ENCODE data around the gene TMEM82. TPM values are rescaled to one million over a fixed set of nuclear protein-coding genes. Genes with fewer than 3 reads are reported as not detected.

Gene TMEM82
- not detected in 2 replicates for total RNA-seq (2014; rRNA removed; shearing (Covaris generic))
- polyA plus RNA-seq (2016; fragmentation: Nextera tagmentation; extraction: Ambion mirVana) = 0.42 TPM in 1 of 2 replicates, not detected in the other
- long read RNA-seq = 0 reads

GRCh38 chr1:15742339-15742801 lies at the start of gene TMEM82:
Gene TMEM82 (plus strand): TSS chr1:15742499. CDS start chr1:15742560, 61 bp downstream.
- DNase-seq (ENCODE audit: low spot score) = peak; percentile 57

More at GRCh38 chr1:15742339-15742801, at the start of gene TMEM82:
- H3K27ac Mint-ChIP-seq = no peak within 1 kb of the TSS; the same call in 1 of the 2 replicates
- TF ChIP-seq EZH2phosphoT487 (IDR thresholded peaks at IDR 0.05; ENCODE audit: unreplicated experiment) (no peak), STAT1 (IDR thresholded peaks at IDR 0.05; ENCODE audit: unreplicated experiment) (no peak), CREB1 (CRISPR knock-in tag; IDR thresholded peaks at IDR 0.05; ENCODE audit: low read depth) (no peak), ZNF331 (CRISPR knock-in tag; IDR thresholded peaks at IDR 0.05; ENCODE audit: low read depth) (no peak), NANOG (IDR thresholded peaks at IDR 0.05; ENCODE audit: borderline replicate concordance) (no peak), JUNB (IDR thresholded peaks at IDR 0.05; ENCODE audit: unreplicated experiment) (no peak), ZNF114 (CRISPR knock-in tag; IDR thresholded peaks at IDR 0.05) (no peak), POLR2AphosphoS5 (IDR thresholded peaks at IDR 0.05; ENCODE audit: low read depth) (no peak), REST (IDR thresholded peaks at IDR 0.05; ENCODE audit: unreplicated experiment) (no peak), EZH2 (IDR thresholded peaks at IDR 0.05; ENCODE audit: low read depth, unreplicated experiment) (no peak)
- TF ChIP-seq, protein P1, sequence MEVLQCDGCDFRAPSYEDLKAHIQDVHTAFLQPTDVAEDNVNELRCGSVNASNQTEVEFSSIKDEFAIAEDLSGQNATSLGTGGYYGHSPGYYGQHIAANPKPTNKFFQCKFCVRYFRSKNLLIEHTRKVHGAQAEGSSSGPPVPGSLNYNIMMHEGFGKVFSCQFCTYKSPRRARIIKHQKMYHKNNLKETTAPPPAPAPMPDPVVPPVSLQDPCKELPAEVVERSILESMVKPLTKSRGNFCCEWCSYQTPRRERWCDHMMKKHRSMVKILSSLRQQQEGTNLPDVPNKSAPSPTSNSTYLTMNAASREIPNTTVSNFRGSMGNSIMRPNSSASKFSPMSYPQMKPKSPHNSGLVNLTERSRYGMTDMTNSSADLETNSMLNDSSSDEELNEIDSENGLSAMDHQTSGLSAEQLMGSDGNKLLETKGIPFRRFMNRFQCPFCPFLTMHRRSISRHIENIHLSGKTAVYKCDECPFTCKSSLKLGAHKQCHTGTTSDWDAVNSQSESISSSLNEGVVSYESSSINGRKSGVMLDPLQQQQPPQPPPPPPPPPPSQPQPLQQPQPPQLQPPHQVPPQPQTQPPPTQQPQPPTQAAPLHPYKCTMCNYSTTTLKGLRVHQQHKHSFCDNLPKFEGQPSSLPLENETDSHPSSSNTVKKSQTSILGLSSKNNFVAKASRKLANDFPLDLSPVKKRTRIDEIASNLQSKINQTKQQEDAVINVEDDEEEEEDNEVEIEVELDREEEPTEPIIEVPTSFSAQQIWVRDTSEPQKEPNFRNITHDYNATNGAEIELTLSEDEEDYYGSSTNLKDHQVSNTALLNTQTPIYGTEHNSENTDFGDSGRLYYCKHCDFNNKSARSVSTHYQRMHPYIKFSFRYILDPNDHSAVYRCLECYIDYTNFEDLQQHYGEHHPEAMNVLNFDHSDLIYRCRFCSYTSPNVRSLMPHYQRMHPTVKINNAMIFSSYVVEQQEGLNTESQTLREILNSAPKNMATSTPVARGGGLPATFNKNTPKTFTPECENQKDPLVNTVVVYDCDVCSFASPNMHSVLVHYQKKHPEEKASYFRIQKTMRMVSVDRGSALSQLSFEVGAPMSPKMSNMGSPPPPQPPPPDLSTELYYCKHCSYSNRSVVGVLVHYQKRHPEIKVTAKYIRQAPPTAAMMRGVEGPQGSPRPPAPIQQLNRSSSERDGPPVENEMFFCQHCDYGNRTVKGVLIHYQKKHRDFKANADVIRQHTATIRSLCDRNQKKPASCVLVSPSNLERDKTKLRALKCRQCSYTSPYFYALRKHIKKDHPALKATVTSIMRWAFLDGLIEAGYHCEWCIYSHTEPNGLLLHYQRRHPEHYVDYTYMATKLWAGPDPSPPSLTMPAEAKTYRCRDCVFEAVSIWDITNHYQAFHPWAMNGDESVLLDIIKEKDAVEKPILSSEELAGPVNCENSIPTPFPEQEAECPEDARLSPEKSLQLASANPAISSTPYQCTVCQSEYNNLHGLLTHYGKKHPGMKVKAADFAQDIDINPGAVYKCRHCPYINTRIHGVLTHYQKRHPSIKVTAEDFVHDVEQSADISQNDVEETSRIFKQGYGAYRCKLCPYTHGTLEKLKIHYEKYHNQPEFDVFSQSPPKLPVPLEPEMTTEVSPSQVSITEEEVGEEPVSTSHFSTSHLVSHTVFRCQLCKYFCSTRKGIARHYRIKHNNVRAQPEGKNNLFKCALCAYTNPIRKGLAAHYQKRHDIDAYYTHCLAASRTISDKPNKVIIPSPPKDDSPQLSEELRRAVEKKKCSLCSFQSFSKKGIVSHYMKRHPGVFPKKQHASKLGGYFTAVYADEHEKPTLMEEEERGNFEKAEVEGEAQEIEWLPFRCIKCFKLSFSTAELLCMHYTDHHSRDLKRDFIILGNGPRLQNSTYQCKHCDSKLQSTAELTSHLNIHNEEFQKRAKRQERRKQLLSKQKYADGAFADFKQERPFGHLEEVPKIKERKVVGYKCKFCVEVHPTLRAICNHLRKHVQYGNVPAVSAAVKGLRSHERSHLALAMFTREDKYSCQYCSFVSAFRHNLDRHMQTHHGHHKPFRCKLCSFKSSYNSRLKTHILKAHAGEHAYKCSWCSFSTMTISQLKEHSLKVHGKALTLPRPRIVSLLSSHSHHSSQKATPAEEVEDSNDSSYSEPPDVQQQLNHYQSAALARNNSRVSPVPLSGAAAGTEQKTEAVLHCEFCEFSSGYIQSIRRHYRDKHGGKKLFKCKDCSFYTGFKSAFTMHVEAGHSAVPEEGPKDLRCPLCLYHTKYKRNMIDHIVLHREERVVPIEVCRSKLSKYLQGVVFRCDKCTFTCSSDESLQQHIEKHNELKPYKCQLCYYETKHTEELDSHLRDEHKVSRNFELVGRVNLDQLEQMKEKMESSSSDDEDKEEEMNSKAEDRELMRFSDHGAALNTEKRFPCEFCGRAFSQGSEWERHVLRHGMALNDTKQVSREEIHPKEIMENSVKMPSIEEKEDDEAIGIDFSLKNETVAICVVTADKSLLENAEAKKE (CRISPR knock-in tag; IDR thresholded peaks at IDR 0.05) = no peak
- TF ChIP-seq, protein P2, sequence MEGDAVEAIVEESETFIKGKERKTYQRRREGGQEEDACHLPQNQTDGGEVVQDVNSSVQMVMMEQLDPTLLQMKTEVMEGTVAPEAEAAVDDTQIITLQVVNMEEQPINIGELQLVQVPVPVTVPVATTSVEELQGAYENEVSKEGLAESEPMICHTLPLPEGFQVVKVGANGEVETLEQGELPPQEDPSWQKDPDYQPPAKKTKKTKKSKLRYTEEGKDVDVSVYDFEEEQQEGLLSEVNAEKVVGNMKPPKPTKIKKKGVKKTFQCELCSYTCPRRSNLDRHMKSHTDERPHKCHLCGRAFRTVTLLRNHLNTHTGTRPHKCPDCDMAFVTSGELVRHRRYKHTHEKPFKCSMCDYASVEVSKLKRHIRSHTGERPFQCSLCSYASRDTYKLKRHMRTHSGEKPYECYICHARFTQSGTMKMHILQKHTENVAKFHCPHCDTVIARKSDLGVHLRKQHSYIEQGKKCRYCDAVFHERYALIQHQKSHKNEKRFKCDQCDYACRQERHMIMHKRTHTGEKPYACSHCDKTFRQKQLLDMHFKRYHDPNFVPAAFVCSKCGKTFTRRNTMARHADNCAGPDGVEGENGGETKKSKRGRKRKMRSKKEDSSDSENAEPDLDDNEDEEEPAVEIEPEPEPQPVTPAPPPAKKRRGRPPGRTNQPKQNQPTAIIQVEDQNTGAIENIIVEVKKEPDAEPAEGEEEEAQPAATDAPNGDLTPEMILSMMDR (conservative IDR thresholded peaks at IDR 0.05; ENCODE audit: low read depth in 2 of 2) = no peak
- Histone ChIP-seq H3K36me3 (ENCODE audit: insufficient read depth) (no peaks in the 10 kb centered on the region), H3K4me2 (0 out of 2 replicates have a peak within 1 kb of the TSS, but pooled peaks have one; percentile 20), H2AFZ (peak within 1 kb of the TSS; percentile 83; the same call in 1 of the 2 replicates), H4K20me1 (replicated peaks; ENCODE audit: insufficient read depth) (no peaks in the 10 kb centered on the region), H3K4me3 (peak within 1 kb of the TSS; percentile 30; the same call in 1 of the 2 replicates), H3K79me2 (replicated peaks; ENCODE audit: insufficient read depth) (no peaks in the 10 kb centered on the region), H3K9me2 (ENCODE audit: insufficient read depth) (no peaks in the 10 kb centered on the region), H3K4me1 (ENCODE audit: insufficient read depth) (0 out of 2 replicates have a peak, but pooled peaks cover 9% of the 10 kb centered on the region), H3F3A (replicated peaks; ENCODE audit: low read depth) (0 out of 2 replicates have a peak, but pooled peaks cover 5% of the 10 kb centered on the region), H3K27ac (ENCODE audit: low read depth) (no peak within 1 kb of the TSS), H3K27me3 (ENCODE audit: insufficient read depth) (no peaks in the 10 kb centered on the region)
- H3K27me3 Mint-ChIP-seq (ENCODE audit: insufficient read depth, low read depth, poor library complexity) = peaks cover 7% of the 10 kb centered on the region
- H3K36me3 Mint-ChIP-seq (ENCODE audit: low read depth) = no peaks in the 10 kb centered on the region
- no peaks in the 10 kb centered on the region for H3K9me3 Mint-ChIP-seq
- H3K4me1 Mint-ChIP-seq = peaks cover 13% of the 10 kb centered on the region
- ATAC-seq = peak; percentile 26
- H3K4me3 Mint-ChIP-seq = peak within 1 kb of the TSS; percentile 33

Measured in GM23338 (cell line).